Neuronal stem cell (in vitro differentiated cells): ENCODE measurements around the gene GCN1.

Source experiments
- DNase-seq: peaks from one replicate; pipeline ENCODE4 v3.0.0-alpha.2; 2013; ENCODE audit warnings: low spot score
- H2AFZ ChIP-seq: one replicate; pipeline ENCODE4 v1.6.1; 2013; ENCODE audit warnings: mild to moderate bottlenecking, low read length, inconsistent platforms
- H2AK5ac ChIP-seq: 2 replicates; pipeline ENCODE4 v1.6.1; 2013; ENCODE audit warnings: low read depth, mild to moderate bottlenecking, inconsistent platforms, low read length, moderate library complexity, mixed read lengths
- H2BK120ac ChIP-seq: 2 replicates; pipeline ENCODE4 v1.6.1; 2013; ENCODE audit warnings: low read depth, mild to moderate bottlenecking, inconsistent platforms, low read length, moderate library complexity, mixed read lengths
- H2BK12ac ChIP-seq: one replicate; pipeline ENCODE4 v1.6.1; 2013; ENCODE audit warnings: low read length, inconsistent platforms
- H2BK15ac ChIP-seq: 2 replicates; pipeline ENCODE4 v1.6.1; 2013; ENCODE audit warnings: mild to moderate bottlenecking, low read length, inconsistent platforms, mixed read lengths
- H2BK5ac ChIP-seq: one replicate; pipeline ENCODE4 v1.6.1; 2013; ENCODE audit warnings: inconsistent platforms, mild to moderate bottlenecking, low read length, moderate library complexity
- H3K14ac ChIP-seq: one replicate; pipeline ENCODE4 v1.6.1; 2013; ENCODE audit warnings: low read length, inconsistent platforms
- H3K18ac ChIP-seq: 2 replicates; pipeline ENCODE4 v1.6.1; 2013; ENCODE audit warnings: low read length, inconsistent platforms
- H3K23ac ChIP-seq: 2 replicates; pipeline ENCODE4 v1.6.1; 2013; ENCODE audit warnings: low read depth, mild to moderate bottlenecking, mixed read lengths, low read length, inconsistent platforms; ENCODE audit not compliant: poor library complexity
- H3K27ac ChIP-seq: replicated peaks from 3 replicates; pipeline ENCODE4 v1.5.1; 2013; ENCODE audit warnings: low read length, inconsistent platforms
- H3K27me3 ChIP-seq, 3 experiments: 2 replicates each; pipeline ENCODE4 v1.6.1; 2013; ENCODE audit warnings: low read length in 3 of 3, mild to moderate bottlenecking in 2 of 3, inconsistent platforms in 1 of 3, low read depth in 1 of 3, mixed read lengths in 1 of 3, moderate library complexity in 1 of 3; ENCODE audit not compliant: control insufficient read depth in 3 of 3, insufficient read depth in 3 of 3
- H3K36me3 ChIP-seq, 2 donors: replicated peaks in 1 of 2; 2 replicates each; pipeline ENCODE4 v1.6.1; 2013; ENCODE audit warnings: low read length in 2 of 2; ENCODE audit not compliant: control insufficient read depth in 2 of 2, insufficient read depth in 2 of 2
- H3K4ac ChIP-seq: 2 replicates; pipeline ENCODE4 v1.6.1; 2013; ENCODE audit warnings: inconsistent platforms, mild to moderate bottlenecking, low read length, moderate library complexity
- H3K4me1 ChIP-seq, 2 donors: 1 replicate in 1 of 2; 2 replicates in 1 of 2; pipeline ENCODE4 v1.6.1; 2013; ENCODE audit warnings: low read length in 2 of 2, low read depth in 1 of 2; ENCODE audit not compliant: control insufficient read depth in 2 of 2, insufficient read depth in 1 of 2
- H3K4me2 ChIP-seq: one replicate; pipeline ENCODE4 v1.6.1; 2013; ENCODE audit warnings: mild to moderate bottlenecking, low read length, inconsistent platforms; ENCODE audit not compliant: insufficient read depth, poor library complexity, severe bottlenecking
- H3K4me3 ChIP-seq, 2 donors: 2 replicates each; pipeline ENCODE4 v1.5.1; 2013; ENCODE audit warnings: low read length in 2 of 2, mild to moderate bottlenecking in 2 of 2, inconsistent platforms in 1 of 2, moderate library complexity in 1 of 2
- H3K79me1 ChIP-seq: one replicate; pipeline ENCODE4 v1.6.1; 2013; ENCODE audit warnings: low read depth, mild to moderate bottlenecking, inconsistent platforms, low read length, moderate library complexity
- H3K9ac ChIP-seq: one replicate; pipeline ENCODE4 v1.6.1; 2013; ENCODE audit warnings: mild to moderate bottlenecking, low read depth, low read length, inconsistent platforms; ENCODE audit not compliant: poor library complexity
- H3K9me3 ChIP-seq, 2 donors: replicated peaks in 1 of 2; 2 replicates each; pipeline versions ENCODE3 to v1.6.1; 2013; ENCODE audit warnings: low read length in 2 of 2, mild to moderate bottlenecking in 2 of 2, inconsistent platforms in 1 of 2, low read depth in 1 of 2, mixed read lengths in 1 of 2, moderate library complexity in 1 of 2; ENCODE audit not compliant: control insufficient read depth in 2 of 2, insufficient read depth in 1 of 2
- H4K8ac ChIP-seq: one replicate; pipeline ENCODE4 v1.6.1; 2013; ENCODE audit warnings: low read depth, mild to moderate bottlenecking, inconsistent platforms, low read length, moderate library complexity
- H4K91ac ChIP-seq: one replicate; pipeline ENCODE4 v1.6.1; 2013; ENCODE audit warnings: low read length, low read depth, mild to moderate bottlenecking, inconsistent platforms; ENCODE audit not compliant: poor library complexity
- WGBS, 2 donors: extraction: QIAGEN DNeasy Blood & Tissue Kit; methylation state at CpG; one replicate each; pipeline ENCODE4 v1.1.7; 2013; ENCODE audit warnings: missing lambda C conversion rate in 2 of 2, mixed read lengths in 1 of 2; ENCODE audit not compliant: insufficient read length in 2 of 2, insufficient replicate concordance in 1 of 2; ENCODE audit errors: extremely low coverage in 2 of 2; 5-methylcytosine and 5-hydroxymethylcytosine counted together

GCN1 gene

GRCh38 chr12:120220838-120221575, 26.5 kb upstream of the GCN1 start:
- Histone ChIP-seq H3K23ac (peak overlapping the region; percentile 92), H2BK5ac (peak overlapping the region; percentile 40), H3K36me3 (peaks cover 35 to 68% of the 10 kb centered on the region in 2 donors), H2AK5ac (no peak overlapping the region), H2BK12ac (no peak overlapping the region), H2AFZ (no peak overlapping the region), H3K4me3 (peak overlapping the region in 1 of 2 donors; percentile 7), H2BK15ac (no peak overlapping the region), H3K79me1 (peaks cover 3% of the 10 kb centered on the region), H3K27me3 (no peaks in the 10 kb centered on the region), H3K9ac (peak overlapping the region; percentile 83), H4K91ac (no peak overlapping the region), H3K14ac (no peak overlapping the region), H4K8ac (no peak overlapping the region), H3K9me3 (no peaks in the 10 kb centered on the region), H3K27ac (peak overlapping the region; percentile 12), H2BK120ac (peak overlapping the region; percentile 39), H3K4me1 (peaks cover 9 to 25% of the 10 kb centered on the region in 2 donors), H3K4me2 (no peak overlapping the region), H3K4ac (peak overlapping the region; percentile 23), H3K18ac (peak overlapping the region; percentile 78)
- WGBS, 2 donors, result no CpG with 5 or more reads among the region's 10 CpGs
- DNase-seq, result no peak

- H2AK5ac ChIP-seq, result no peak overlapping the region
- H2BK15ac ChIP-seq, result no peak overlapping the region
- no peak overlapping the region for H3K4me3 ChIP-seq
- no peak overlapping the region for H2AFZ ChIP-seq
- peaks cover 0 to 13% of the 10 kb centered on the region in 2 donors for H3K4me1 ChIP-seq
- H3K14ac ChIP-seq, result peak overlapping the region; percentile 4
- H3K4ac ChIP-seq, result no peak overlapping the region
- no peaks in the 10 kb centered on the region for H3K27me3 ChIP-seq
- H4K91ac ChIP-seq, result no peak overlapping the region
- no peak overlapping the region for H4K8ac ChIP-seq
- no peak overlapping the region for H2BK5ac ChIP-seq
- no peak overlapping the region for H3K18ac ChIP-seq
- no peak for DNase-seq
- H3K79me1 ChIP-seq, result peaks cover 3% of the 10 kb centered on the region
- no peak overlapping the region for H2BK120ac ChIP-seq
- WGBS, 2 donors, result no CpG with 5 or more reads among the region's 19 CpGs
- no peak overlapping the region for H3K27ac ChIP-seq
- H2BK12ac ChIP-seq, result no peak overlapping the region
- H3K23ac ChIP-seq, result no peak overlapping the region
- peaks cover 44 to 85% of the 10 kb centered on the region in 2 donors for H3K36me3 ChIP-seq
- H3K9me3 ChIP-seq, result no peaks in the 10 kb centered on the region
- H3K4me2 ChIP-seq, result no peak overlapping the region
- no peak overlapping the region for H3K9ac ChIP-seq
These were observed 24.4 kb upstream of the GCN1 start for GRCh38 chr12:120218680-120219606.

GRCh38 chr12:120216742-120217605, 22.5 kb upstream of the GCN1 start:
- no peak overlapping the region for H3K4me2 ChIP-seq
- H3K4me3 ChIP-seq, result no peak overlapping the region
- H3K4ac ChIP-seq, result no peak overlapping the region
- no peaks in the 10 kb centered on the region for H3K27me3 ChIP-seq
- no CpG with 5 or more reads among the region's 32 CpGs for WGBS, 2 donors
- no peak overlapping the region for H3K9ac ChIP-seq
- no peak overlapping the region for H2AFZ ChIP-seq
- no peak overlapping the region for H2BK15ac ChIP-seq
- no peak overlapping the region for H2BK120ac ChIP-seq
- peaks cover 0 to 13% of the 10 kb centered on the region in 2 donors for H3K4me1 ChIP-seq
- peaks cover 3% of the 10 kb centered on the region for H3K79me1 ChIP-seq
- H3K27ac ChIP-seq, result no peak overlapping the region
- no peak overlapping the region for H2AK5ac ChIP-seq
- H3K36me3 ChIP-seq, result peaks cover 43 to 87% of the 10 kb centered on the region in 2 donors
- DNase-seq, result no peak
- peak overlapping the region; percentile 71 for H3K14ac ChIP-seq
- no peak overlapping the region for H4K91ac ChIP-seq
- H3K18ac ChIP-seq, result peak overlapping the region; percentile 71
- H2BK5ac ChIP-seq, result no peak overlapping the region
- peak overlapping the region; percentile 80 for H3K23ac ChIP-seq
- H4K8ac ChIP-seq, result no peak overlapping the region
- no peaks in the 10 kb centered on the region for H3K9me3 ChIP-seq
- no peak overlapping the region for H2BK12ac ChIP-seq
